HEK293 (cell line): Measurements from ENCODE around the gene CCDC57.
A peak's percentile ranks its signal among the peaks of the same experiment; 100 is the strongest.

Experiments
- EGR2 ChIP-seq: fragments of 450-650 bp; formaldehyde crosslinking; IDR thresholded peaks from 2 replicates; pipeline ENCODE4 v1.5.1; 2016; ENCODE audit warnings: low read depth, missing biosample characterization, missing genetic modification characterization
- GFI1B ChIP-seq: fragments of 450-650 bp; formaldehyde crosslinking; IDR thresholded peaks from 2 replicates; pipeline ENCODE4 v1.5.1; 2016; ENCODE audit warnings: missing biosample characterization, missing genetic modification characterization
- HOXC10 ChIP-seq: sonication (generic); formaldehyde crosslinking; IDR thresholded peaks from 2 replicates; pipeline ENCODE4 v1.8.1; 2023; ENCODE audit warnings: mild to moderate bottlenecking, missing genetic modification reagents
- KLF8 ChIP-seq: fragments of 450-650 bp; formaldehyde crosslinking; IDR thresholded peaks from 2 replicates; pipeline ENCODE4 v1.5.1; 2016; ENCODE audit warnings: missing biosample characterization, missing genetic modification characterization
- KLF9 ChIP-seq: fragments of 450-650 bp; formaldehyde crosslinking; IDR thresholded peaks from 2 replicates; pipeline ENCODE4 v1.5.1; 2016; ENCODE audit warnings: missing biosample characterization, missing genetic modification characterization, low read depth
- MEIS1 ChIP-seq: sonication (generic); formaldehyde crosslinking; IDR thresholded peaks from 2 replicates; pipeline ENCODE4 v1.8.1; 2022; ENCODE audit warnings: missing genetic modification reagents, mild to moderate bottlenecking, borderline replicate concordance
- PRDM1 ChIP-seq: fragments of 450-650 bp; formaldehyde crosslinking; IDR thresholded peaks from 2 replicates; pipeline ENCODE4; 2016; ENCODE audit warnings: missing biosample characterization, missing genetic modification characterization
- PRDM4 ChIP-seq: fragments of 450-650 bp; formaldehyde crosslinking; IDR thresholded peaks from 2 replicates; pipeline ENCODE4 v1.5.1; 2017; ENCODE audit warnings: missing biosample characterization, missing genetic modification characterization
- SALL2 ChIP-seq: fragments of 450-650 bp; formaldehyde crosslinking; IDR thresholded peaks from 2 replicates; pipeline ENCODE4 v1.5.0; 2017; ENCODE audit warnings: missing biosample characterization, mild to moderate bottlenecking, missing genetic modification characterization, borderline replicate concordance
- SP2 ChIP-seq: fragments of 450-650 bp; formaldehyde crosslinking; IDR thresholded peaks from 2 replicates; pipeline ENCODE4 v1.5.1; 2016; ENCODE audit warnings: missing biosample characterization, missing genetic modification characterization
- SP3 ChIP-seq: fragments of 450-650 bp; formaldehyde crosslinking; IDR thresholded peaks from 2 replicates; pipeline ENCODE4 v1.5.1; 2016; ENCODE audit warnings: missing biosample characterization, missing genetic modification characterization
- SP7 ChIP-seq: fragments of 450-650 bp; formaldehyde crosslinking; IDR thresholded peaks from 2 replicates; pipeline ENCODE4 v1.5.1; 2016; ENCODE audit warnings: missing biosample characterization, missing genetic modification characterization
- TRIM28 ChIP-seq: IDR thresholded peaks from 2 replicates; pipeline ENCODE4 v1.6.1; 2011; ENCODE audit warnings: low read length, control low read depth, borderline replicate concordance
- YY1 ChIP-seq: fragments of 450-650 bp; formaldehyde crosslinking; IDR thresholded peaks from 2 replicates; pipeline ENCODE4 v1.5.1; 2018; ENCODE audit warnings: missing biosample characterization, missing genetic modification characterization
- ZBTB49 ChIP-seq: fragments of 450-650 bp; formaldehyde crosslinking; IDR thresholded peaks from 2 replicates; pipeline ENCODE4 v1.5.1; 2016; ENCODE audit warnings: missing biosample characterization, missing genetic modification characterization, low read depth
- ZFP37 ChIP-seq: fragments of 450-650 bp; formaldehyde crosslinking; IDR thresholded peaks from 2 replicates; pipeline ENCODE4 v1.5.1; 2016; ENCODE audit warnings: missing biosample characterization, missing genetic modification characterization
- ZNF132 ChIP-seq: fragments of 450-650 bp; formaldehyde crosslinking; IDR thresholded peaks from 2 replicates; pipeline ENCODE4 v1.5.1; 2017; ENCODE audit warnings: missing biosample characterization, missing genetic modification characterization, borderline replicate concordance
- ZNF248 ChIP-seq: fragments of 450-650 bp; formaldehyde crosslinking; IDR thresholded peaks from 2 replicates; pipeline ENCODE4 v1.5.1; 2017; ENCODE audit warnings: missing biosample characterization, missing genetic modification characterization
- ZNF266 ChIP-seq: fragments of 450-650 bp; formaldehyde crosslinking; IDR thresholded peaks from 2 replicates; pipeline ENCODE4 v1.5.1; 2016; ENCODE audit warnings: missing biosample characterization, missing genetic modification characterization, low read depth
- ZNF280D ChIP-seq: fragments of 450-650 bp; formaldehyde crosslinking; IDR thresholded peaks from 2 replicates; pipeline ENCODE4 v1.5.1; 2016; ENCODE audit warnings: missing biosample characterization, missing genetic modification characterization
- ZNF518A ChIP-seq: fragments of 450-650 bp; formaldehyde crosslinking; conservative IDR thresholded peaks from 2 replicates; pipeline ENCODE4 v1.5.1; 2016; ENCODE audit warnings: low read depth, missing biosample characterization, missing genetic modification characterization
- ZNF530 ChIP-seq: fragments of 450-650 bp; formaldehyde crosslinking; IDR thresholded peaks from 2 replicates; pipeline ENCODE4 v1.5.1; 2016; ENCODE audit warnings: low read depth, missing biosample characterization, missing genetic modification characterization
- ZNF555 ChIP-seq: fragments of 450-650 bp; formaldehyde crosslinking; conservative IDR thresholded peaks from 2 replicates; pipeline ENCODE4 v1.5.1; 2017; ENCODE audit warnings: missing biosample characterization, mild to moderate bottlenecking, missing genetic modification characterization, inconsistent platforms
- ZNF561 ChIP-seq: fragments of 450-650 bp; IDR thresholded peaks from 2 replicates; pipeline ENCODE4 v1.5.1; 2018; ENCODE audit warnings: missing biosample characterization, missing genetic modification characterization, borderline replicate concordance
- ZNF610 ChIP-seq: fragments of 450-650 bp; formaldehyde crosslinking; IDR thresholded peaks from 2 replicates; pipeline ENCODE4 v1.5.1; 2016; ENCODE audit warnings: missing biosample characterization, missing genetic modification characterization, borderline replicate concordance
- ZNF660 ChIP-seq: fragments of 450-650 bp; IDR thresholded peaks from 2 replicates; pipeline ENCODE4 v1.5.1; 2018; ENCODE audit warnings: missing biosample characterization, mild to moderate bottlenecking, missing genetic modification characterization
- ZNF785 ChIP-seq: fragments of 450-650 bp; formaldehyde crosslinking; IDR thresholded peaks from 2 replicates; pipeline ENCODE4 v1.5.1; 2016; ENCODE audit warnings: missing biosample characterization, missing genetic modification characterization
- ZSCAN16 ChIP-seq: fragments of 450-650 bp; formaldehyde crosslinking; IDR thresholded peaks from 2 replicates; pipeline ENCODE4 v1.5.1; 2016; ENCODE audit warnings: missing biosample characterization, missing genetic modification characterization

CCDC57 gene

GRCh38 chr17:82097184-82097918, 115.3 kb downstream of the CCDC57 start (continued):
- no peak for TF ChIP-seq GFI1B (tag by site-specific recombination)
- TF ChIP-seq MEIS1 (CRISPR knock-in tag) = no peak
- TF ChIP-seq EGR2 (tag by site-specific recombination) = peak; percentile 72; the same call in 1 of the 2 replicates
- TF ChIP-seq ZNF610 (tag by site-specific recombination) = no peak
- no peak for TF ChIP-seq ZSCAN16 (tag by site-specific recombination)
- no peak for TF ChIP-seq ZNF785
- TF ChIP-seq ZNF555 = no peak
- TF ChIP-seq ZBTB49 (tag by site-specific recombination) = no peak
- no peak for TF ChIP-seq ZNF266 (tag by site-specific recombination)
- no peak for TF ChIP-seq TRIM28
- TF ChIP-seq YY1 (tag by site-specific recombination) = no peak; the same call in 1 of the 2 replicates
- TF ChIP-seq HOXC10 (CRISPR knock-in tag) = no peak
- peak; percentile 83 for TF ChIP-seq SP3 (tag by site-specific recombination)
- no peak for TF ChIP-seq ZNF248 (tag by site-specific recombination)
- TF ChIP-seq SP2 = peak; percentile 61
- TF ChIP-seq ZNF280D (tag by site-specific recombination) = no peak
- no peak for TF ChIP-seq SALL2
- no peak for TF ChIP-seq ZNF132 (tag by site-specific recombination)
- TF ChIP-seq ZFP37 (tag by site-specific recombination) = 0 out of 2 replicates have a peak, but pooled peaks have one; percentile 49
- no peak for TF ChIP-seq PRDM4 (tag by site-specific recombination)
- TF ChIP-seq ZNF518A (tag by site-specific recombination) = no peak
- peak; percentile 55; the same call in 1 of the 2 replicates for TF ChIP-seq KLF9
- TF ChIP-seq ZNF561 (tag by site-specific recombination) = peak; percentile 76
- peak; percentile 36; the same call in 1 of the 2 replicates for TF ChIP-seq KLF8 (tag by site-specific recombination)
- TF ChIP-seq ZNF660 (tag by site-specific recombination) = no peak
- no peak for TF ChIP-seq PRDM1 (tag by site-specific recombination)
- TF ChIP-seq ZNF530 (tag by site-specific recombination) = no peak
- TF ChIP-seq SP7 (tag by site-specific recombination) = no peak; the same call in 1 of the 2 replicates
